Measurements from ENCODE around the gene ZNF227. TPM values are rescaled to one million over a fixed set of nuclear protein-coding genes. Genes with fewer than 3 reads are reported as not detected.

ZNF227 gene
- total RNA-seq, 4 donors from 2014 or later = 10.1 to 15.5 (median 13.4) TPM

GRCh38 chr19:44278181-44278690, 65.9 kb downstream of the ZNF227 start:
- intact Hi-C loops (cut with DNase I; ENCODE audit: low total_unique reads) = no loop called here
- WGBS, 2 donors = 93% methylated on average over 4 of the region's 4 CpGs
- no peak overlapping the region for H3K4me3 ChIP-seq (ENCODE audit: low read depth, poor library complexity, severe bottlenecking)
- no peak for DNase-seq (ENCODE audit: low spot score in 2 of 2)
- TF ChIP-seq POLR2A (IDR thresholded peaks at IDR 0.05) = no peak
- TF ChIP-seq, protein P1, sequence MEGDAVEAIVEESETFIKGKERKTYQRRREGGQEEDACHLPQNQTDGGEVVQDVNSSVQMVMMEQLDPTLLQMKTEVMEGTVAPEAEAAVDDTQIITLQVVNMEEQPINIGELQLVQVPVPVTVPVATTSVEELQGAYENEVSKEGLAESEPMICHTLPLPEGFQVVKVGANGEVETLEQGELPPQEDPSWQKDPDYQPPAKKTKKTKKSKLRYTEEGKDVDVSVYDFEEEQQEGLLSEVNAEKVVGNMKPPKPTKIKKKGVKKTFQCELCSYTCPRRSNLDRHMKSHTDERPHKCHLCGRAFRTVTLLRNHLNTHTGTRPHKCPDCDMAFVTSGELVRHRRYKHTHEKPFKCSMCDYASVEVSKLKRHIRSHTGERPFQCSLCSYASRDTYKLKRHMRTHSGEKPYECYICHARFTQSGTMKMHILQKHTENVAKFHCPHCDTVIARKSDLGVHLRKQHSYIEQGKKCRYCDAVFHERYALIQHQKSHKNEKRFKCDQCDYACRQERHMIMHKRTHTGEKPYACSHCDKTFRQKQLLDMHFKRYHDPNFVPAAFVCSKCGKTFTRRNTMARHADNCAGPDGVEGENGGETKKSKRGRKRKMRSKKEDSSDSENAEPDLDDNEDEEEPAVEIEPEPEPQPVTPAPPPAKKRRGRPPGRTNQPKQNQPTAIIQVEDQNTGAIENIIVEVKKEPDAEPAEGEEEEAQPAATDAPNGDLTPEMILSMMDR (IDR thresholded peaks at IDR 0.05) = no peak

DNA sequence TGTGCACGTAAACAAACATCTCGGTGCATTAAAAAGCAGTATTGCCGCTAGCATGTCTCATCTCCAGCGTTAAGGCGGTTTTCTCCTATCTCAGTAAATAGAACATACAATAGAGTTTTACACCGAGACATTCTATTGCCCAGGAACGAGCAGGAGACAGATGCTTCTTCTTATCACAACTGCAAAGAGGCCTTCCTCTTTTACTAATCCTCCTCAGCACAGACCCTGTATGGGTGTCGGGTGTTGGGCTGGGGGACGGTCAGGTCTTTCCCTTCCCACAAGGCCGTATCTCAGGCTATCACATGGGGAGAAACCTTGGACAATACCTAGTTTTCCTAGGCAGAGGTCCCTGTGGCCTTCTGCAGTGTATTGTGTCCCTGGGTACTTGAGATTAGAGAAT, 68.6 kb downstream of the ZNF227 start:
- TF ChIP-seq POLR2A (IDR thresholded peaks at IDR 0.05) = no peak
- TF ChIP-seq, protein P1 (IDR thresholded peaks at IDR 0.05) = no peak
- H3K4me3 ChIP-seq (ENCODE audit: low read depth, poor library complexity, severe bottlenecking) = no peak overlapping the region
- WGBS, 2 donors = 78 to 83% methylated on average over 10 of the region's 10 CpGs
- intact Hi-C loops (cut with DNase I; ENCODE audit: low total_unique reads) = no loop called here
- no peak for DNase-seq (ENCODE audit: low spot score in 2 of 2)

DNA sequence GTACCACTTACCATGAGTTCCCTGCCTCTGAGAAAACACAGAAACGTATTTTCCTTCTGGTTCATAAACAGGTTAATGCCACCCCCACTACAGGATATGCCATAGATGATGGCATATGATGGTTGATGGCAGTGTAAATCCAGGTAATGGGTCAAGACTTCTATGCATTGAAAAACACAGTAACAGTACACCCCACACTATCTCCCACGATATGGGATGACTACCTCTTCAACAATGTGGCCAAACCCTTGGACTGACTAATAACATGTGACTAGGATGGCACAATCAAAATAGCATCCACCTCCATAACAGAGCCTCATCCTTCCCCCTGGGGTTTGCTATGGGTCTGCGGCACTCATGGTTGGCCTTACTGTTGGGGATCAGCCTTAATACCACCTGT, 70.5 kb downstream of the ZNF227 start:
- intact Hi-C loops (cut with DNase I; ENCODE audit: low total_unique reads) = no loop called here
- no peak for TF ChIP-seq POLR2A (IDR thresholded peaks at IDR 0.05)
- TF ChIP-seq, protein P1 (IDR thresholded peaks at IDR 0.05) = no peak
- no peak overlapping the region for H3K4me3 ChIP-seq (ENCODE audit: low read depth, poor library complexity, severe bottlenecking)
- WGBS, 2 donors = 92% methylated on average over 3 of the region's 3 CpGs
- DNase-seq (ENCODE audit: low spot score in 2 of 2) = no peak

GRCh38 chr19:44284968-44285367, 72.6 kb downstream of the ZNF227 start:
- intact Hi-C loops (cut with DNase I; ENCODE audit: low total_unique reads) = no loop called here
- no peak overlapping the region for H3K4me3 ChIP-seq (ENCODE audit: low read depth, poor library complexity, severe bottlenecking)
- WGBS, 2 donors = 86% methylated on average over 4 of the region's 4 CpGs
- TF ChIP-seq, protein P1 (IDR thresholded peaks at IDR 0.05) = no peak
- TF ChIP-seq POLR2A (IDR thresholded peaks at IDR 0.05) = no peak
- DNase-seq (ENCODE audit: low spot score in 2 of 2) = no peak

Other genes starting within 250 kb of the ZNF227 start
- 10 to 100 TPM in 1 of 4 donors, 1 to 10 TPM in 3; 5.9 to 10.3 (median 8.6) TPM for gene ZNF155, start 228.3 kb upstream of the ZNF227 start, total RNA-seq
- gene ZNF230, start 209.6 kb upstream of the ZNF227 start, total RNA-seq = 10 to 100 TPM in 1 of 4 donors, 1 to 10 TPM in 3; 3.1 to 10.6 (median 3.7) TPM
- gene ZNF222, start 187.2 kb upstream of the ZNF227 start, total RNA-seq = 1 to 10 TPM; 1.1 to 6.1 (median 2.6) TPM
- 1 to 10 TPM; 4.8 to 9.7 (median 6.7) TPM for gene ZNF223, start 160.5 kb upstream of the ZNF227 start, total RNA-seq
- 1 to 10 TPM; 2.6 to 3.4 (median 3.0) TPM for gene ZNF284, start 140.4 kb upstream of the ZNF227 start, total RNA-seq
- 10 to 100 TPM; 12.5 to 27.1 (median 20.3) TPM for gene ZNF224, start 118.2 kb upstream of the ZNF227 start, total RNA-seq
- gene ZNF225, start 99.1 kb upstream of the ZNF227 start, total RNA-seq = 1 to 10 TPM; 1.5 to 3.3 (median 2.4) TPM
- 1 to 10 TPM; 5.8 to 8.3 (median 7.1) TPM for gene ZNF234, start 71.0 kb upstream of the ZNF227 start, total RNA-seq
- gene ZNF226, start 47.4 kb upstream of the ZNF227 start, total RNA-seq = 10 to 100 TPM; 13.4 to 30.4 (median 19.8) TPM
- 1 to 10 TPM in 1 of 4 donors, under 1 TPM in 1, not detected in 2; 0.06 to 1.4 TPM for gene ZNF233, start 47.4 kb downstream of the ZNF227 start, total RNA-seq
- gene ZNF235, start 92.5 kb downstream of the ZNF227 start, total RNA-seq = 1 to 10 TPM; 3.6 to 4.5 (median 4.1) TPM
- gene ZNF112, start 144.1 kb downstream of the ZNF227 start, total RNA-seq = 1 to 10 TPM; 3.0 to 4.4 (median 3.9) TPM
- gene ZNF285, start 189.1 kb downstream of the ZNF227 start, total RNA-seq = 1 to 10 TPM in 3 of 4 donors, under 1 TPM in 1; 0.04 to 2.8 (median 1.3) TPM
- gene ZNF229, start 235.9 kb downstream of the ZNF227 start, total RNA-seq = 10 to 100 TPM in 1 of 4 donors, 1 to 10 TPM in 3; 3.2 to 11.1 (median 5.9) TPM